ENCODE data around the gene TCF7L1.

The TCF7L1 gene

DNA sequence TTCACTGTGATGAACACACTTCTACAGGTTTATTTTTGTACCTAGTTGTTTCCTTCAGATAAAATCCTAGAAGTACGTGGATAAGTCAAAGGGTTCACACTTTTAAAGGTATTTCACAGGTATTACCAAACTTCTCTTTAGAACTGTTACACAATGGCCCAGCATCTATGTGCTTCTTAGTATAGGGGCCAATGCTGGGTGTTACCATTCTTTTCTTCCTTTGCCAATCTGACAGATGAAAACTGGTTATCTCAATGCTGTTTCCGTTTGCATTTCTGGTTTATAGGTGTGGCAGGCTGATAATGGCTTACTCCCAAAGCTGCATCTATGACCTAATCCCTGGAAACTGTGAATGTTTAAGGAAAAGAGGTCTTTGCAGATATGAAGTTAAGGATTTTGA, 2.8 kb upstream of the TCF7L1 start:
- TF ChIP-seq, protein P1, sequence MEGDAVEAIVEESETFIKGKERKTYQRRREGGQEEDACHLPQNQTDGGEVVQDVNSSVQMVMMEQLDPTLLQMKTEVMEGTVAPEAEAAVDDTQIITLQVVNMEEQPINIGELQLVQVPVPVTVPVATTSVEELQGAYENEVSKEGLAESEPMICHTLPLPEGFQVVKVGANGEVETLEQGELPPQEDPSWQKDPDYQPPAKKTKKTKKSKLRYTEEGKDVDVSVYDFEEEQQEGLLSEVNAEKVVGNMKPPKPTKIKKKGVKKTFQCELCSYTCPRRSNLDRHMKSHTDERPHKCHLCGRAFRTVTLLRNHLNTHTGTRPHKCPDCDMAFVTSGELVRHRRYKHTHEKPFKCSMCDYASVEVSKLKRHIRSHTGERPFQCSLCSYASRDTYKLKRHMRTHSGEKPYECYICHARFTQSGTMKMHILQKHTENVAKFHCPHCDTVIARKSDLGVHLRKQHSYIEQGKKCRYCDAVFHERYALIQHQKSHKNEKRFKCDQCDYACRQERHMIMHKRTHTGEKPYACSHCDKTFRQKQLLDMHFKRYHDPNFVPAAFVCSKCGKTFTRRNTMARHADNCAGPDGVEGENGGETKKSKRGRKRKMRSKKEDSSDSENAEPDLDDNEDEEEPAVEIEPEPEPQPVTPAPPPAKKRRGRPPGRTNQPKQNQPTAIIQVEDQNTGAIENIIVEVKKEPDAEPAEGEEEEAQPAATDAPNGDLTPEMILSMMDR (IDR thresholded peaks at IDR 0.05; ENCODE audit: low read depth, low read length, missing control alignments) = no peak
- no peak overlapping the region for H3K4me3 ChIP-seq (ENCODE audit: low read depth, low read length)
- in situ Hi-C loops (cut with HindIII; ENCODE audit: low sequenced_read_pairs) = no loop called here
- DNase-seq (ENCODE audit: low read depth) = no peak

DNA sequence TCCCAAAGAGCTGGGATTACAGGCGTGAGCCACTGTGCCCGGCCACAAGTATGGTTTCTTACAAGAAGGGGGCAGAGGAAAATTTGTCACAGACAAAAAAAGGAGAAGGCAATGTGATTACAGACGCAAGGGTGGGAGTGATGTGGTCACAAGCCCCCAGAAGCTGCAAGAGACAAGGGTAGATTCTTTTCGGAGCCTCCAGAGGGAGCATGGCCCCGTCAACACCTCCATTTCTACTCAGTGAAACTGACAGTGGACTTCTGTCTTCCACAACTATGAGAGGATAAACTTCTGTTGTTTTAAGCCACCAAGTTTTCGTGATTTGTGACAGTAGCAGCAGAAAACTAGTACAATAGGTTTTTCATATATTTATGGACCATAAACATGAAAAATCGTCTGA, 2.1 kb upstream of the TCF7L1 start:
- DNase-seq (ENCODE audit: low read depth) = no peak

DNA sequence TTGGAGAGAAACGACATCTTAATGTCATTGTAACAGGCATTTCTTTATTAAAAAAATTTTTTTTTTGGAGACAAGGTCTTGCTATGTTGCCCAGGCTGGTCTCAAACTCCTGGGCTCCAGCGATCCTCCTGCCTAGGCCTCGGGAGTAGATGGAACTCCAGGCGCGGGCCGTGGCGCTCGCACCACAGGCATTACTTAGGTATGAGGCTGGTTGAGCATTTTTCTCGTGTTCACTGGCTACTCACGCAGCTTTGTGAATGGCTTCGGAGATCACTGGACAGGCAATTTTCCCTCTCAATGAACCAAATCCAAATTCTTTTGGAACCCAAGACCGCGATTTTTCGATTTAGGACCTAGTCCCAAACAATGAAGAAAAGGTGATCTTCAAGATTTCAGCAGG, 795 bp upstream of the TCF7L1 start:
- no peak for DNase-seq (ENCODE audit: low read depth)
- TF ChIP-seq, protein P1 (IDR thresholded peaks at IDR 0.05; ENCODE audit: low read depth, low read length, missing control alignments) = no peak
- H3K4me3 ChIP-seq (ENCODE audit: low read depth, low read length) = peak overlapping the region; percentile 68
- in situ Hi-C loops (cut with HindIII; ENCODE audit: low sequenced_read_pairs) = no loop called here

More for the DNA sequence above, 2.1 kb upstream of the TCF7L1 start:
- TF ChIP-seq, protein P1 (IDR thresholded peaks at IDR 0.05; ENCODE audit: low read depth, low read length, missing control alignments) = peak; percentile 67
- in situ Hi-C loops (cut with HindIII; ENCODE audit: low sequenced_read_pairs) = no loop called here
- no peak overlapping the region for H3K4me3 ChIP-seq (ENCODE audit: low read depth, low read length)

DNA sequence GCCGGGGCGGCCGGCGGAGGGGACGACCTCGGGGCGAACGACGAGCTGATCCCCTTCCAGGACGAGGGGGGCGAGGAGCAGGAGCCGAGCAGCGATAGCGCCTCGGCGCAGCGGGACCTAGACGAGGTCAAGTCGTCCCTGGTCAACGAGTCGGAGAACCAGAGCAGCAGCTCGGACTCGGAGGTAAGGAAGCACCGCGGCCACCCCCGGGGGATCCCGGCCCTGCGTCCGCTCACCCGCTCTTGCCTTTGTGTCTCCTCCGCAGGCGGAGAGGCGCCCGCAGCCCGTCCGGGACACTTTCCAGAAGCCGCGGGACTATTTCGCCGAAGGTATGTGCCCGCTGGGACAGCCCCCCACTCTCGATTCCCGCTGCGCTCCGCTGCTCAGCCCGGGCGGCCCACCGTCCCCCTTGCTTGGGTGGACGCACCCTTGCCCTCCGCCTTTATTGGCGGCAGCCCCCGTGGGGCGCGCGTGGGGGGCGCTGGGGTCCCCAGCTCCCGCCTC, 611 bp downstream of the TCF7L1 start:
- DNase-seq (ENCODE audit: low read depth) = no peak
- peak overlapping the region; percentile 68 for H3K4me3 ChIP-seq (ENCODE audit: low read depth, low read length)
- TF ChIP-seq, protein P1 (IDR thresholded peaks at IDR 0.05; ENCODE audit: low read depth, low read length, missing control alignments) = no peak
- in situ Hi-C loops (cut with HindIII; ENCODE audit: low sequenced_read_pairs) = no loop called here

DNA sequence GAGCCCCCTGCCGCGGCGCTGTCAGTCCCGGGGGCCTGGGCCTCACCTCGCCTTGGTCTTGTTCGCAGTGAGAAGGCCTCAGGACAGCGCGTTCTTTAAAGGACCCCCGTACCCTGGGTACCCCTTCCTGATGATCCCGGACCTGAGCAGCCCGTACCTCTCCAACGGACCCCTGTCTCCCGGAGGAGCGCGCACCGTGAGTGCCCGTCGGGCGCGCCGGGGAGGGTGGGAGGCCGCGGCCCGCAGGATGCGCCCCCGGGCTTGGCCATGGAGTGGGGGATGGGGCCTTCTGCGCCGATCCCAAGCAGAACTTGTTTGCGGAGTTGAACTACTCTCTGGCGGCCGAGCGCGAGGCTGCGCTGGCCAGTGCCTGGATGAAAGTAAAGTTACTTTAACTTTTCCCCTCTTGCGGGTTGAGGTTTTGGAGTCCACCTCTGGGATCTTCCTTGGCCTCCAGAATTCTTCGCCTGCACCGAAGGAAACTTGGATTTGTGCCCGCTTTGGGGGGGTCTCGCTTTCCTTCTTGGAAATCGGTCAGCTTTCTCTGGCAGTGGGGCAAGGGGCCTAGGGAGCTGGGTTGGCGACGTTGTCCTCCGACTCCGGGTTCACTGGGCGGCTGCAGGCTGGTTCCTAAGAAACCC, 1.2 kb downstream of the TCF7L1 start:
- DNase-seq (ENCODE audit: low read depth) = peak; percentile 40
- H3K4me3 ChIP-seq (ENCODE audit: low read depth, low read length) = peak overlapping the region; percentile 68
- in situ Hi-C loops (cut with HindIII; ENCODE audit: low sequenced_read_pairs) = no loop called here
- TF ChIP-seq, protein P1 (IDR thresholded peaks at IDR 0.05; ENCODE audit: low read depth, low read length, missing control alignments) = no peak

DNA sequence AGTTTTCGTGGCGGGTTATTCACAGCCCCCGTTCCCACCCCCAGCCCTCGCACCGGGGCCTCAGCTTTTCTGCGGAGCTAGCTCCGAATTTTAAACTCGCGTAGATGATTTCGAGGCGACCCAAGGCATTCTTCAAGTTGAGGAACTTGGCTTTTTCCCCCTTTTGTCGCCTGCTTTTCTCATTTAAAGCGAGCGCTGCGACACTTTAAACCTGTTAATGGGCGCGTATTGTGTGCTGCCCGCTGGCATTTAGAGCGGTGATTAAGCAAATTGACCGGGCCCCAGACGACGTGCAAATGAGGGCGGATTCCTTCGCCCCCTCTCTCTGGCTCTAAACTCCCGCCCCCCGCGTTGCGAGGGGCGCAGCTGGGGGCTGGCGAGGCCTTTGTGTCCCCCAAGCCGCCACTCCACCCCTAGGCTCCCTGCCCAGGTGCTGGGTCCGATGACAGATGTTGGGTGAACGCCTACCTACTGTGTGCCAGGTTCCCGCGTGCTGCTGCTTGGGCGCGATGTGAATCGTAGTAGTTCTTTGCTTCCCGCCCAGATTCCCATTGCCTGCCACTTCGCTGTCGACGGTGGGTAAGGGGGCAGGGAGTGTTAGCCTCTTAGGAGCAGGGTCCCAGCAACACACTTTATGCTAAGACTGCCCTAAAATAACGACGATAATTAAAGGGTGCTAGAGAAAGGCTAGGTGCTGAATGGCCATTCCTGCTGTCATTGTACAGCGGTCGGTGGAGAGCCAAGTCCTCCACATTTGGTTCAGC, 1.9 kb downstream of the TCF7L1 start:
- TF ChIP-seq, protein P1 (IDR thresholded peaks at IDR 0.05; ENCODE audit: low read depth, low read length, missing control alignments) = no peak
- H3K4me3 ChIP-seq (ENCODE audit: low read depth, low read length) = peak overlapping the region; percentile 68
- in situ Hi-C loops (cut with HindIII; ENCODE audit: low sequenced_read_pairs) = no loop called here
- DNase-seq (ENCODE audit: low read depth) = no peak

Data from astrocyte of the cerebellum (primary cell).